OCI-LY1 (cell line): ENCODE results near the gene UGT2A1.

Experiments used
- H2AFZ ChIP-seq: fragments of 200-600 bp; sonication (generic), shearing (Covaris generic); 2 replicates; pipeline ENCODE4 v1.6.0; 2014; ENCODE audit warnings: antibody characterized with exemption, mild to moderate bottlenecking, low read length
- H3F3A ChIP-seq: fragments of 200-600 bp; sonication (generic), shearing (Covaris generic); 2 replicates; pipeline ENCODE4 v1.6.0; 2014; ENCODE audit warnings: mild to moderate bottlenecking, antibody characterized with exemption, low read length, moderate library complexity; ENCODE audit not compliant: insufficient read depth
- H3K27ac ChIP-seq: fragments of 200-600 bp; sonication (generic); 2 replicates; pipeline ENCODE4 v1.5.1; 2014; ENCODE audit warnings: low read length, mixed run types, mild to moderate bottlenecking, low read depth; ENCODE audit not compliant: poor library complexity, severe bottlenecking
- H3K27me3 ChIP-seq: fragments of 200-600 bp; sonication (generic); 2 replicates; pipeline ENCODE4 v1.6.0; 2014; ENCODE audit warnings: antibody characterized with exemption, mild to moderate bottlenecking, low read length, moderate library complexity; ENCODE audit not compliant: insufficient read depth
- H3K36me3 ChIP-seq: fragments of 200-600 bp; sonication (generic); 2 replicates; pipeline ENCODE4 v1.6.1; 2014; ENCODE audit warnings: mild to moderate bottlenecking, antibody characterized with exemption, low read length, moderate library complexity, mixed read lengths; ENCODE audit not compliant: insufficient read depth
- H3K4me1 ChIP-seq: fragments of 200-600 bp; sonication (generic); 2 replicates; pipeline ENCODE4 v1.5.1; 2014; ENCODE audit warnings: mild to moderate bottlenecking, low read length, moderate library complexity; ENCODE audit not compliant: insufficient read depth, severe bottlenecking
- H3K4me2 ChIP-seq: fragments of 200-600 bp; sonication (generic), shearing (Covaris generic); 2 replicates; pipeline ENCODE4 v1.6.1; 2014; ENCODE audit warnings: low read length
- H3K4me3 ChIP-seq: fragments of 200-600 bp; sonication (generic); 2 replicates; pipeline ENCODE4 v1.5.1; 2014; ENCODE audit warnings: low read length, low read depth, mild to moderate bottlenecking, mixed read lengths; ENCODE audit not compliant: poor library complexity, severe bottlenecking
- H3K79me2 ChIP-seq: fragments of 200-600 bp; shearing (Covaris generic); 2 replicates; pipeline ENCODE4 v1.6.1; 2016; ENCODE audit warnings: mixed run types, low read length, mixed read lengths; ENCODE audit not compliant: insufficient read depth
- H3K9ac ChIP-seq: fragments of 200-600 bp; sonication (generic), shearing (Covaris generic); 2 replicates; pipeline ENCODE4 v1.6.1; 2014; ENCODE audit warnings: mild to moderate bottlenecking, low read length, mixed read lengths
- H3K9me2 ChIP-seq: fragments of 200-600 bp; sonication (generic), shearing (Covaris generic); 2 replicates; pipeline ENCODE4 v1.6.1; 2014; ENCODE audit warnings: low read depth, mild to moderate bottlenecking, low read length, mixed read lengths
- H3K9me3 ChIP-seq: fragments of 200-600 bp; shearing (Covaris generic); 2 replicates; pipeline ENCODE4 v1.6.1; 2014; ENCODE audit warnings: low read length, mixed read lengths
- H4K20me1 ChIP-seq: fragments of 200-600 bp; sonication (generic), shearing (Covaris generic); 2 replicates; pipeline ENCODE4 v1.6.0; 2016; ENCODE audit warnings: mild to moderate bottlenecking, low read length; ENCODE audit not compliant: insufficient read depth
- EZH2 ChIP-seq: fragments of 200-600 bp; sonication (generic), shearing (Covaris generic); IDR thresholded peaks from 2 replicates; pipeline ENCODE4 v1.8.0; 2017; ENCODE audit warnings: borderline replicate concordance, mixed run types, mild to moderate bottlenecking, antibody characterized with exemption, low read length, moderate library complexity, mixed read lengths
- TF ChIP-seq, protein P1 (sequence below): fragments of 200-600 bp; sonication (generic), shearing (Covaris generic); IDR thresholded peaks from 2 replicates; pipeline ENCODE4 v1.5.1; 2017; ENCODE audit warnings: mild to moderate bottlenecking, antibody characterized with exemption, low read length, moderate library complexity, mixed read lengths

UGT2A1 gene

GRCh38 chr4:69697536-69698242 lies 44.6 kb upstream of the UGT2A1 start:
- H3K27ac ChIP-seq = no peak overlapping the region
- TF ChIP-seq, protein P1, sequence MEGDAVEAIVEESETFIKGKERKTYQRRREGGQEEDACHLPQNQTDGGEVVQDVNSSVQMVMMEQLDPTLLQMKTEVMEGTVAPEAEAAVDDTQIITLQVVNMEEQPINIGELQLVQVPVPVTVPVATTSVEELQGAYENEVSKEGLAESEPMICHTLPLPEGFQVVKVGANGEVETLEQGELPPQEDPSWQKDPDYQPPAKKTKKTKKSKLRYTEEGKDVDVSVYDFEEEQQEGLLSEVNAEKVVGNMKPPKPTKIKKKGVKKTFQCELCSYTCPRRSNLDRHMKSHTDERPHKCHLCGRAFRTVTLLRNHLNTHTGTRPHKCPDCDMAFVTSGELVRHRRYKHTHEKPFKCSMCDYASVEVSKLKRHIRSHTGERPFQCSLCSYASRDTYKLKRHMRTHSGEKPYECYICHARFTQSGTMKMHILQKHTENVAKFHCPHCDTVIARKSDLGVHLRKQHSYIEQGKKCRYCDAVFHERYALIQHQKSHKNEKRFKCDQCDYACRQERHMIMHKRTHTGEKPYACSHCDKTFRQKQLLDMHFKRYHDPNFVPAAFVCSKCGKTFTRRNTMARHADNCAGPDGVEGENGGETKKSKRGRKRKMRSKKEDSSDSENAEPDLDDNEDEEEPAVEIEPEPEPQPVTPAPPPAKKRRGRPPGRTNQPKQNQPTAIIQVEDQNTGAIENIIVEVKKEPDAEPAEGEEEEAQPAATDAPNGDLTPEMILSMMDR = no peak
- TF ChIP-seq EZH2 = no peak
- H3K27me3 ChIP-seq = no peaks in the 10 kb centered on the region
- no peak overlapping the region for H3K4me3 ChIP-seq
- H3K4me2 ChIP-seq = no peak overlapping the region
- H3F3A ChIP-seq = no peaks in the 10 kb centered on the region
- no peaks in the 10 kb centered on the region for H4K20me1 ChIP-seq
- H3K79me2 ChIP-seq = no peaks in the 10 kb centered on the region
- no peaks in the 10 kb centered on the region for H3K9me2 ChIP-seq
- H3K9me3 ChIP-seq = no peaks in the 10 kb centered on the region
- no peak overlapping the region for H3K9ac ChIP-seq
- no peaks in the 10 kb centered on the region for H3K4me1 ChIP-seq
- H3K36me3 ChIP-seq = no peaks in the 10 kb centered on the region
- no peak overlapping the region for H2AFZ ChIP-seq

GRCh38 chr4:69689599-69689998 lies 36.6 kb upstream of the UGT2A1 start:
- H3K4me2 ChIP-seq = no peak overlapping the region
- H3K9me3 ChIP-seq = no peaks in the 10 kb centered on the region
- no peak overlapping the region for H2AFZ ChIP-seq

GRCh38 chr4:69684804-69685203 lies 31.8 kb upstream of the UGT2A1 start:
- no peaks in the 10 kb centered on the region for H3K36me3 ChIP-seq
- H4K20me1 ChIP-seq = no peaks in the 10 kb centered on the region
- no peak overlapping the region for H3K27ac ChIP-seq
- H3K9me3 ChIP-seq = no peaks in the 10 kb centered on the region
- no peaks in the 10 kb centered on the region for H3F3A ChIP-seq
- H3K4me3 ChIP-seq = no peak overlapping the region
- no peaks in the 10 kb centered on the region for H3K79me2 ChIP-seq
- H2AFZ ChIP-seq = no peak overlapping the region
- H3K4me1 ChIP-seq = no peaks in the 10 kb centered on the region
- H3K4me2 ChIP-seq = no peak overlapping the region
- no peak overlapping the region for H3K9ac ChIP-seq
- TF ChIP-seq, protein P1 = no peak
- no peak for TF ChIP-seq EZH2
- no peaks in the 10 kb centered on the region for H3K9me2 ChIP-seq
- H3K27me3 ChIP-seq = no peaks in the 10 kb centered on the region

More at GRCh38 chr4:69689599-69689998, 36.6 kb upstream of the UGT2A1 start:
- Histone ChIP-seq H3K36me3 (no peaks in the 10 kb centered on the region), H4K20me1 (no peaks in the 10 kb centered on the region), H3K79me2 (no peaks in the 10 kb centered on the region), H3K27me3 (no peaks in the 10 kb centered on the region), H3K9me2 (no peaks in the 10 kb centered on the region), H3F3A (no peaks in the 10 kb centered on the region), H3K4me3 (no peak overlapping the region), H3K9ac (no peak overlapping the region), H3K27ac (no peak overlapping the region), H3K4me1 (no peaks in the 10 kb centered on the region)
- TF ChIP-seq, protein P1 = peak; percentile 54
- no peak for TF ChIP-seq EZH2
